GM18867 (cell line): Measurements from ENCODE around the gene ABLIM1.
A peak's percentile ranks its signal among the peaks of the same experiment; 100 is the strongest.

Experiments used
- ATAC-seq: cut with Tn5 transposase; IDR thresholded peaks from one replicate; pipeline ENCODE4 v1.9.1; 2021; ENCODE audit warnings: mild to moderate bottlenecking, moderate library complexity; ENCODE audit not compliant: unreplicated experiment

Gene ABLIM1

DNA sequence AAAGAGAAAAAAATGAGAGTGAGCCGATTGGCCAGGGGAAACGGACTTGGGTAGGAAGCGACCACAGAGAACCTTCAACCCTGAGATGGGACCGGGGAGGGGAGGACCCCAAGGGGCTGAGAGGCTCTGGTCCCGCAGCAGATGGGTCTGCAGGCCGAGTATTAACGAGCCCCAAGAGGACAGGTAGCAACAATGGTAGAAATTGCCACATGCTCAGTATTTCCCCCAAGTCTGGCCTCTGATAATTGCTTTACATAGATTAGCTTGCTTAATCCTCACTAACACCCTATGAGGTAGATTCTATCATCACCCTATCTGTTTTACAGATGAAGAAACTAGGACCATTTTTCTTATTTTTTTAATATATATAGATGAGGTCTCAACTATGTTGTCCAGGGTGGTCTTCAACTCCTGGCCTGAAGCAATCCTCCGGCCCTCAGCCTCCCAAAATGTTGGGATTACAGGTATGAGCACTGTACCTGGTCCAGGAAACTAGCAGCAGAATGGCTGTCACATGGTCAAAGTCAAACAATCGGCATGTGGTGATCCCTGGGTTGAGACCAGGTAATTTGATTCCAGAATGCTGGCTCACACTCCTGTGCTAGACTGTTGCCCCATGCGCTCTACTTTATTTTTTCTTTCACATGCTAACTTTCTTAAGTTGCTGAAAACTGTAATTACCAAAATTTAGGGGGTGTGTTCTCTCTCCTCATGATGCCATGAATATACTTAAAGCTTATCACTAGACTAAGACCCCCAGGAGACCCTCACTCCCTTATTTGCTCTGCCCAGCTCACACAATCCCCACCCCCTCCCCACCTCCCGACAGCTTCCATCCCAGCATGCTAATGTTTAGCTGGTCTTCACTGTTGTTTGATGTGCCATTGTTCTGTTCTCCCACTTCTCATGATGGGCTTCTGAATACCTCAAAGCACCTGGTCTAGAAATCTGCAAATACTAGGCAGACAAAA is 185.9 kb downstream of the ABLIM1 start:
- no peak for ATAC-seq

DNA sequence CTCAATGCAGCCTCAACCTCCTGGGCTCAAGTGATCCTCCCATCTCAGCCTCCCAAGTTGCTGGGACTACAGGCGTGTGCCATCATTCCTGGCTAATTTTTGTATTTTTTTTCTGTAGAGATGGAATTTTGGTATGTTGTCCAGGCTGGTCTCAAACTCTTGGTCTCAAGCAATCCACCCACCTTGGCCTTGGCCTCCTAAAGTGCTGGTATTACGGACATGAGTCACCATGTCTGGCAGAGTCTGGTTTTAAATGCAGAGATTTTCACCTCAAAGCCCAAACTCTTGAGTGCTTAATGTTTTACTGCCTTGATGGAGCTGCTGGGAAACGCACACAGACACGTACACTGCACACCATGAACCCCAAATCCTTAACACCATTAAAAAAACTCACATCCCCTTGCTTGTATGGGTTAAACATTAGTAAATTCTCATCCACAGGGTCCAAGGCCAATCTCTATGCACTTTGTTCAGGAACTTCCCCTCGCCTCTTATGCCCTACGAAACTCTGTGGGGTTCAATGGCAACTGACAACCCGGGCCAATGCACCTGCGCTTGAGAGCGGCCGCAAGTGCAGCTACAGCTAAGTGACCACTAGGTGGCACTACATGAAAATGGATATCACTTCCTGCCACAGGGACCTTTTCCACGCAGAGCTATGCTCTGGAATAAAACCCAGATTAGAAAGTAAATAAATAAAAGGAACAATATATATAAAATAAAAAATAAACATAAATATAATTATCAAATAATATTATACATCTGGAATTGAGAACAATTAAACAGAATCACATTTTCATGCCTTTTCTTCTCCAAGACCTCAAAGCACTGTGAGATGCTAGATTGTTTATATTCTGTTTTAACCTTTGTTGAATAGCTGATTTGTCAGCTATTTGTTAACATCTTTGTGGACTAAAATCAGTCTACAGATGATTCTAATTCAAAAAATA is 186.8 kb downstream of the ABLIM1 start:
- ATAC-seq, result peak; percentile 97

DNA sequence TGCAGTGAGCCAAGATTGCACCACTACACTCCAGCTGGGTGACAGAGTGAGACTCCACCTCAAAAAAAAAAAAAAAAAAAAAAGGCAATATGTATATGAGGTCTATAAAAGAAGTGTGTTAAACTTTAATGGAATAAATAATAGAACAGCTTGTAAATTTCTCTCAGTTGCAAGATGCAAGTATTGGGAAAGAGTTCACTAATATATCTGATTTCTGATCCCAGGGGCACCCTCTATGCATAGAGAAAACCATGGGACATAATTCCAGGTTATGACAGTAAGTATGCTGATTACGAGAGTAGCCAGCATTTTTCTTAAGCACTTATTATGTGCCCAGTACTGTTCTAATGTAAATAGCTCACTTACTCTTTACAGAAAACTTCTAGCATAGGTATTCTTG is 187.7 kb downstream of the ABLIM1 start:
- no peak for ATAC-seq

DNA sequence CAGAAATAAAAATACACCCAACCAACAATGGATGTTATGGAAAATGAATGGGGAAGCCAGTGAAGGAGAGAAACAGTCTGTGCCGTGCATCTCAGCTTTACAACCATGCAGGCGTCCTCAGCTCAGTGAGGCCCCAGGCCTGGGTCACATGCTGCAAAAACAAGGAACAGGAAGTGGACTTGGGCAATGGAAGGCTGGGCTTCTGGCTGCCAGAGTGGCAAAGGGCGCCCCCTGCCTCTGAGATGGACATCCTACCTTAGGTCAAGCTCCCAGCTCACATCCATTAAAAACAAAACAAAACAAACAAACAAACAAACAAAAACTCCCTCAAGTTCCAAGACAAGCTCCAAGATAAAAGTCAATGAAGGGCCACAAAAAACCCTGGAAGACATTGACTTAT is 199.1 kb downstream of the ABLIM1 start:
- no peak for ATAC-seq

DNA sequence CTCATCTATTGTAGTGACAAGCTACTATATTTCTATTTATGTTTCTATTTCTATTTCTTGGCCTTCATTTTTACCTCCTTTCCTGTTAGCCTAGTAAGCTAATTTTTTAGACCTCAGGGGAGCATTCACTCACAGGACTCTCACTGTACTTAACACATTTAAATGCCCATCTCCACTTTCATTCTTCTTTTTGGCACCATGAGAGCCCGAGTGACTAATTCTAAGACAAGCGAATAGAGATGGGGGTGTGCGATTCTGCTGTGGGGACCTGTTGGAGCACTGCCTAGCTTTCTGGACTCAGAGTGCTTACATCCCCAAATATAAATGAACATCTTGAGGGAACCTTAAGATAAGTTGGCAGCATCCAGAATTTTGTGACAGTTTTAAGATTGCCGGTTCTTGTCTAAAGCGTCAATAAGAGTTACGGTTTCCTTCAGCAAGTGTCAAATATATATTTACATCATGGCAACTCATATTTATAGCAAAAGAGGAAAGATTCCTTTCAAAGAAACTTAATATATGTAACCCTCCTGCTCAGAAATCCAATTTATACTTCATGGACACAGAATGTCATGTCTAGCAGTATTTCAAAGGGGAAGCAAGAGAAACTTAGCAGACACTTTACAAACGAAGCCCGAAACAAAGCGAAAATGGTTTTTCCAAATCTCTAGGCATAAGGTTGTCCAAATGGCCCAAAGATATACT is 199.7 kb downstream of the ABLIM1 start:
- peak; percentile 65 for ATAC-seq

DNA sequence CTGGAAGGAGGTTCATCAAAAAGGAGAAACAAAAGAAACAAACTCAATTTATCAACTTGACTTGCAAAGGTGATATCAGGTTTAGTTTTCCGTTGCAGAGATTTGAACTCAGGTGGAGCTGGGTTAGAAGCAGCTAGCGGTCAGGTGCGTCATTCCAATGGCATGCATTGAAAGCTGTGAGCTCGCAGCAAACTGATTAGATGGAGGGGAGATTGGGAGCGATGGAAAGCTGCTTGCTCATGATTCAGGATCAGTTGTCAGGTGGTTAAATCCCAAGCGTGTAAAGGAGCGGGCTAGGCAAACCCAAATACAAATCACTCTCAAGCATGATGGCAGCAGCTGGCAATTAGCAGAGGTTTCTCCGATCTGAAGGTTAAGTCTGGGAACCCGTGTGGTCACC is 204.5 kb downstream of the ABLIM1 start:
- ATAC-seq, result no peak

DNA sequence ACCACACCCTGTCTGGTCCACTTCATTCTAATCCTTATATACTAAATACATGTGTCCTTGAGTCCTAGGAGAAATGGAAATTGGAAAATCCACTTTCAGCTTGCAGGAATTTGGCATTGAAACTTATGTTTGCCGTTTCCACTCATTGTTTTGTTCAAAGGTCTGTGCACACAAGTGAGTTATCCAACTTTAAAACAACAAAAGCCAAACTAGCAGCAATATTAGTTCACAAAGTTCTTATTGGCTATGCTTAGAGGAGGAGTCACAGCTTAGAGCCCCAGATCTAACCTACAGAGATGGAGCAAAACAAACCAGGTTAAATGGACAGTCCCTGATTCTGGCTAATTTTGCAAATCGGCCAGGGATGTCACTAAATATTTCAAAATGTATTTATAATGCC is 209.2 kb downstream of the ABLIM1 start:
- no peak for ATAC-seq

DNA sequence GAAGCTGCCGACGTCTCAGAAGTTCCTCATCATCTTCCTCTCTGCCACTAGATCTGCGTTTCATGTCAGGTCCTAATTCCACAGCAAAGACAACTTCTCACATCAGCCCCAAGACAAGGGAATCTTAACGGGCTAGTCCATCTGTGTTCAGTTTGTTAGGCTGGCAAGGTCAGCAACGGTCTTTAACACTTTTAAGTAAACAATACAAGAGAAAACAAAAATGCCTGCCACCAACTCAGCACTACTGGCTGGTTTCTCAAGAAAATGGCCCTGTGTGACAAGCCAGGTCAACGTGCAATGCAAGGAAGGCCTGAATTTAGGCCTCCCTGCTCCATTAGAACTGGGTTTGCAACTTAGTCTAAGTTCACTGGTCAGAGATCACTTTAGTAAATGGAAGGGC is 212.7 kb downstream of the ABLIM1 start:
- no peak for ATAC-seq

DNA sequence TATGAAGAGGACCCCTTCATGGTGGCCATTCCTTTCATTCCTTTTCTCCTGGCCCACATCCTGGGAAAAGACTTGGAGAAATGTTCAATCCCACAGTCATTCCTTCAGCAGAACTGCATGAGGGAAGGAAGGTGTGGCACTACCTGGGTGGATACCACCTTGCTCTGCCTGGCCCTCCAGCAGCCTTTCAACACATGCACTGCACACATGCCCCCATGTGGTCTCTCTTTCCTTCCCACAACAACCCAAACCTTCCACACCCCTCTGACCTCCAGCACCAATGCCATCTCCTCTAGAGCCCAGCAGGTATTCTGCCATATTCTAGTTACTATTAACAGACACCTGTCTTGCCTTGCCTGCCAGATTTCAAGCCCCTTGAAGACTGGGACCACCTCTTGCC is 213.3 kb downstream of the ABLIM1 start:
- ATAC-seq, result no peak

DNA sequence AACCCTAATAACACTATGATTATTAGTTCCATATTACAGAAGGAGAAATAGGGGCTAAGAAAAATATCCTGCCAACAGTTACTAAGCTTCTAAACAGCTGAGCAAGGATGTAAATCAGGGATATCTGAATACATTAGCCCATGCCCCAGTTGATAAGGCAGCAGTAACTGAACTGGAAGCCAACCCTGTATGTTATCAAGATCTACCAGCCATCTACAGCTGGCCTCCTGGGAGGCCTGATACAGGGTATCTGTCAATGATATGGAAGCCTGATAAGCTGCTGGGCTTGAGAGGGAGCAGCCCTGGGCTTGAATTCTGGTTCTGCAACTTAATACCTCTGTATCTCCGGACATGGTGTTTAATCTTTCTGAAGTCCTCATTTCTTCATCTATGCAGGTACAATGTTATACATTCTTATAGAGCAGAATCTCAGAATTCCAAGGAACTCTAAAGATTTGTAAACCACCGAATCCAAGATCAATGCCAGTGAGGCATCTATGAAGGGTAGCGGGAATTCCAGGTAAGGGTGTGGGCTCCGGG is 215.9 kb downstream of the ABLIM1 start:
- ATAC-seq, result no peak

DNA sequence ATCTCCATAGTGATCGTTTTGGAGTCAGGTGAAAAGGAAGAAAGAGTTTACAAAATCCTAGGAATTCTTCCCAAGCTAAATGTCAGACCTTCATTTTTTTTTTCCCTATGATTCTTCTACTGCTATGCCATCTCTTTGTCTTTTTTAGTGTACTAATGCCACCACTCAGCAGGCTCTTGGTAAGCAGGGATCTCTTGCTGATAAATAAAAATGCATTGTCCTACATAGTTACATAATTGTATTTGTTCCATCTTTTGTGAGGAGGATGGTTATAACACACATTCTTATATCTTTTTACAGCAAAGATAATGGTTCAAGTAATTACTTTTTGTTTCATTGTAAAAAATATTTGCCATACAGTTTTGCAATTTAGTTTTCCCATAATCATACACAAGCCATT is 217.0 kb downstream of the ABLIM1 start:
- ATAC-seq, result no peak

DNA sequence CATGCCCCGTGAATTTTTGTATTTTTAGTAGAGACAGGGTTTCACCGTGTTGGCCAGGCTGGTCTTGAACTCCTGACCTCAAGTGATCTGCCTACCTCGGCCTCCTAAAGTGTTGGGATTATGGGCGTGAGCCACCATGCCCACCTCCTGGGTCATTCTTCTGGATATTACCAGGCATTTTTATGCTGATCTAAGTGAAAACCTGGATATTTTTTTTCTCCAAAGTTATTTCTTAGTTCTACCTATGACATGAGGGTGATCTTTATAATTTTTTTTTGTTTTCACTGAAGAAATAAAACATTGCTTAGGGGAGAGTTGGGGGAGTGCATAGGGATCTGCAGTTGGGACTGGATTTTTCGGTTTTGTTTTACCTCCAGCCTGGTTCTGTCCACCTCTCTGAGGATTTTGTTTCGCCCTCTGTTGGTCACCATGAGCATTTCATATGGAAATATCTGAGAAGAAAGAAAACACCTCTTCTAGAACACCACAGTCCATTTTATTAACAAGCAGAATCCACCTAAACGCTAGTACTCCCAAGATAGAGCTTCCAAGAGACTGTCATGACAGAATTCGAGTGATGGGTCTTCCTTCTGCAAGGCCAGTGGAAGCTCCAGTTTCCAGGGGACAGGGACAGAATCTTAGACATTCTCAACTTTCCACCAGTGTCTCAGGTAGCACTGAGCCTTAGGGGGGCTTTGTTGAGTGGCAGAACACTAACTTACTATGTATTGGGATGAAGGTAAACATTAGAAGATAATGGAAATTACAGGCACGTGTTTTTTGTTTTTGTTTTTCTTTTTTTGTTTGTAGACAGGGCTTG is 220.4 kb downstream of the ABLIM1 start:
- ATAC-seq, result no peak

DNA sequence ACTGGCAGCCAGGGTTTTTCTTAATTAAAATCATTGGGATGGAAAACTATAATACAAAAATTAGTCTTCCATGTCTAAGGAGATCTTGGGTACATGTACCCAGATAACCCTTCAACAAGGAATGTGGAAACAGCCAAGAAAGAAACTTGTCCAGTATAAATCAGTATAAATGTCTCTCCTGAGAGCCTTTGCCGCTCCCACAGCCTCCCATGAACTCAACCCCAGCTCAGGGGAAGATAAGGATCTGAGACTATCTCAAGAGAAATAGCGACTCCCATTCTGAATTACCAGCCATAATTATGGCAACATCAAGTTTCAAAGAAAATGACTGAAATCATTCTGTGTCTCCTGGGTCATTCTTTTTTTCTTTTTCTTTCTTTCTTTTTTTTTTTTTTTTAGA is 221.1 kb downstream of the ABLIM1 start:
- ATAC-seq, result no peak

DNA sequence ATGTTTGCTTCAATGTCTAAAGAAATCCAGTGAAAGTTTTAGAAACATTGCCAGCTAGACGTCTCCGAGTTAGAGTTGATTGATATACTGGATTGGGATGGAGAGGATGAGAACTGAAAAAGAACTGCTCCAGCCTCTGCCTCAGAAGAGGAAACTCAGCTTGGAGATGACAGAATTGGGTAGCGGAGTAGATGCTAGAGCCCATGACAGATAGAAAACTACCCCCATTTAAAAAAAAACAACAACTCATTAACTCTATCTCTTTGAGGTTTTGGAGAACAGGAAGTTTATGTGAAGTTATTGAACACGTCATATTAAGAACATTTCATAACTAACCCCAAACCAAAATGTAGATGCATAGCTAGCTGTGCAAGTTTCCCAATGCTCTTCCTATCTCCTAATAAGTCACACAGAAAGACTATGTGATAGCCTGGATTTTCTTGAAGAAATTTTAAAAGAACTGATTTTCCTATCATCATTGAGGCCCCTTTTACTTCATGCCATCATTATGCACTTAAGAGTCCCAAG is 225.4 kb downstream of the ABLIM1 start:
- ATAC-seq, result no peak

DNA sequence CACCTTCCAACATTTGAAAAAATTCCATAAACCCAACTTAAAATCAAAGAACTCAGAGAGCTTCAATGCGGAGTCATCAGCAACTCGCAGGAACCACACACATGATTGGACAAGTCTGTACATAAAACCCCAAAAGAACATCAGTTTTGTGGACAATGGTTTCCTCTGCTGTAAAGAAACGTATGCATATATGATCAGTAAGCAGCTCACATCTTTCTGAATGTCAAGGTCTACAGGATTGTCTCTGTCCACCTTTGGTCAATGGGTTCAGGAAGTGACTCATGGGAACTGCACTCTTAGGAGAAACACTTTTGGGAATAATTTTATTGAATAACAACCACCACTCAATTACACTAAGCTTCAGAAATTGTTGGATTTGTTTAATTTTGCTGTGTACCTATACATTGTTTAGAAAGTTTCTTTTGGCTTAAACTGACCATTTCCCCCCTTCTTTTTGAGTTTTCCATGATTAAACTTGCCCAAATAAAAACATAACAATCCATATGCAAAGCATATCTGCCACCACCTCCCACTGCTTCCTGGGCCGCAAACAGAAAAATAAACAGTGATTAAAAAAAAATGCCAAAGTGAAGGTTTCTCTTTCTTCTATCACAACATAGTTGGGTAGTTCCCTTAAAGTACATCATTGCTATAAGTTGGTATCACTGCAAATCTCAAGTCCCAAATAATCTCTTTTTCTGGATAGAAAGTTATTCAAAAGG is 226.5 kb downstream of the ABLIM1 start:
- ATAC-seq, result no peak

DNA sequence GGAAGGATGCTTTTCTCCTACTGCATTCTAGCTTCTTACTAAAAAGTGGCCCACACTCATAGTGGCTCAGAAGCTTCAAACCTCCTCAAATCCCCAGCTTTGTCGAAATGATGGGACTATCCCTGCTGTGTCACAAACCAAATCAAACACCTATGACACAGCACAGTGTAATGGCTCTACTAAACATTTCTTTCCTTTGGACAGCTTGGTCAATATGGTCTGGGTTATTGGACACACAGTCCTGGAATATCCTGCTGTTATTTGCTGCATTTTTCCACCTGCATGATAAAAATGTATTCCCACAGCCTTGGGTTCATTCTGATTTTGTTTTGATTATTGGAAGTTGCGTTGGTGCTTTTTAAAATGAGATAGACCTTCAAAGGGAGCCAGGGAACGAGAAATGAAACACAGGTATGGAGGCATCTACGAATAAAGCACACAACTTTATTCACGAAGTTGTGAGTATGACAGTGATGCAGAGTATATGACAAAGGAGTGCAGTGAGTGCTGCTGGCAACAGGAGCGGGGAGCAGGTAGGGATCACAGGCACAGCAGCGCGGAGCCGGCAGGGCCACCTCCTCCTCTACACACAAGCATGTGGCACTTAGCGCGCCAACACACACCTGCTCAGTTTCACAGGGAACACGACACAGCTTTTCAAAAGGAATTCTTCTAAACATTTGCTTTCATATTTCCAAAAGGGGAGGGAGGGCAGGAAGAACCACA is 227.2 kb downstream of the ABLIM1 start:
- no peak for ATAC-seq

DNA sequence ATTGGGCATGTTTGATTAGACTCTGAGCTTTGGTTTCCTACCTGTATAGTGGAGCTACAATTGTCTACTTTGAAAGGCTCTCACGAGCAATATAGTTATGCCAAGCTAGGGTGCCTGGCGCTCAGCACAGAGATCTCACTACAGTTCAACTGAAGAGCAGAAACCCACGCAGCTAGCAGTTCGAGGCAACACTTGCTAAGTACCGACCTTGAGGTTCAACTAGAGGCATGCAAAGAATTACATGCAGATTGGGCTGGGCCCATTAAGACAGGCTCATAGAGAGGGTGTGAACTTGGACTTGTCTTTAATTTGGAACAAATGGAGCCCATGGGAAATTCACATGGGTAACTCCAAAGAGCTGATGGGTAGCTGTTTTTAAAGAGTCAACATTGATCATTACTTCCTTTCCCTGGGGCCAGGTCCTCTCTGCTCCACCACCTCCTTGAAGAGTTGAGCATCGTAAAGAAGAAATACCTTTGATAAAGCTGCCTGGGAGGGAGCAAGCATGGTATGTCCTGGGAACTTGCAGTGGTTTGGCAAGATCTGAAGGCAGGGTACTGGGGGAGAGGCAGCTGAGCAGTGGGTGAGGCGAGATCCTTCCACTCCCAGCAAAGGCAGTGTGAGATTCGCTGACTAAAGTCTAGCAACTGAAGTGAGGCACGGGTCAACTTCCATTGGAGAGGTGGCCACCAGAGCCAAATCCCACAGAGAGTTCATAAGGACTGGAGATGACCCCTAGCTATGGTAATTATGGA is 228.3 kb downstream of the ABLIM1 start:
- ATAC-seq, result no peak
